ENCODE measurements around the gene CPXM2.

CPXM2 gene

DNA sequence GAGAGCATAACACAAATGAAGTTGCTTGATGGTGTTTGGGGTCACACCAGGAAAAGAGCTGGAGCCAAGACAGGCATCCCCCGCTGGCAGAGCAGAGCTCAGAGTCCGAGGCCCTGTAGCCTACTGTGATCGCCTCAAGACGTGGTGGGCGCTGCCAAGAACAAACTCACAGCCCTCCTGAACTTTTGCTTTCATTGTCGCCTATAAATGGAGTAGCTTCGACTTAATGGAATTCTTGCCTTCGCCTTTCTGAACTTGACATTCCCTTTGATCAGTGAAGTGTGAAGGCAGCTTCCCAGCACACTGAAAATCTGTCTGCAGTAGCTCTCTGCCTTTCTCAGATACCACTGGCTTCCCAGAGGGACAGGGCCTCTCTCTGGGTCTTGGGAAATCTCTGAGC lies 21.3 kb downstream of the CPXM2 start:
- H3K27ac ChIP-seq = no peak overlapping the region
- TF ChIP-seq ZFX (IDR thresholded peaks at IDR 0.05) (no peak), CTCF (conservative IDR thresholded peaks at IDR 0.05) (no peak)

DNA sequence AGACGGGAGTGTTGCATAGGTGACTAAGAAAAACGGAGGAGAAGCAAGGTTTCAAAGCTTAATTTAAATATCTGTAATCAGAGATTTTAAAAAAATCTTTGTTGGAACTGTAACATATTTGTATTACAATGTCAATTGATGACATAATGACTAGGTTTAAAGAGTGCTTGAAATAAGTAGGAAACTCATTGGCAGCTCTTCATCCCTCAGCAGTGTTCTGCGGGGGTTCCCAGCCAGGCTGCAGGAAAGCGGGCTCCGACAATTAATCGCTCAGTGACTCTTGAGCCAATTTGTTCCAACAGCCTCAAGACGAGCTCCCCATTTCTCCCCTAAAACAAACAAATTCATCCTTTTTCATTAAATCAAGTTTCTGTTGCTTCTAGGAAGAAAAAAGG lies 22.6 kb downstream of the CPXM2 start:
- no peak overlapping the region for H3K27ac ChIP-seq
- TF ChIP-seq ZFX (IDR thresholded peaks at IDR 0.05) (no peak), CTCF (conservative IDR thresholded peaks at IDR 0.05) (no peak)

- no peak overlapping the region for H3K27ac ChIP-seq
- TF ChIP-seq ZFX (IDR thresholded peaks at IDR 0.05) (no peak), CTCF (conservative IDR thresholded peaks at IDR 0.05) (no peak)
Measured at GRCh38 chr10:123868038-123869019, 23.3 kb downstream of the CPXM2 start.

GRCh38 chr10:123865880-123866279 lies 25.7 kb downstream of the CPXM2 start:
- no peak overlapping the region for H3K27ac ChIP-seq
- TF ChIP-seq CTCF (conservative IDR thresholded peaks at IDR 0.05) = no peak
- no peak for TF ChIP-seq ZFX (IDR thresholded peaks at IDR 0.05)

- H3K27ac ChIP-seq = no peak overlapping the region
- TF ChIP-seq ZFX (IDR thresholded peaks at IDR 0.05) (no peak), CTCF (conservative IDR thresholded peaks at IDR 0.05) (no peak)
Measured at GRCh38 chr10:123865350-123865749, 26.3 kb downstream of the CPXM2 start.

DNA sequence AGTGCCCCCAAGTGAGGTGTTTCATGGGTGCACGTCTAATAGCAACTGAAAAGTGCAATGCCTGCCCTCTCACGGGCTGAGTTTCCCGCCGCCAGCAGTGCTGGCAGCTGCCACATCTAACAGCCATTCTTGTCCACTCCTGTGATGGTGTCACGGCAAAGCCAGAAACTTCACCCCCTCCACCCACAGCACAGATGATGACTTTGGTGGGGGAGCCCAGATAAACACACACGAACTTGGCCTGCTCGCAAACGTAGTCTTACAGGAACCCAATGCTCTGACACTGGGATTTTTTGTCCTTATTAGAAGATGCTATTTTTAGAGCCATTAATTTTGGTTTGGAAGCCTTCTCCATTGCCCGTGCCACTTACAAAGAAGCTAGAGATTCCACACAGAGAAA lies 26.7 kb downstream of the CPXM2 start:
- TF ChIP-seq ZFX (IDR thresholded peaks at IDR 0.05) (no peak), CTCF (conservative IDR thresholded peaks at IDR 0.05) (no peak)
- no peak overlapping the region for H3K27ac ChIP-seq

GRCh38 chr10:123863721-123864482 lies 27.7 kb downstream of the CPXM2 start:
- TF ChIP-seq CTCF (conservative IDR thresholded peaks at IDR 0.05) (no peak), ZFX (IDR thresholded peaks at IDR 0.05) (no peak)
- no peak overlapping the region for H3K27ac ChIP-seq
